Measurements from ENCODE around the gene GPC6.

GRCh38 chr13:93356469-93356868 lies 129.9 kb downstream of the GPC6 start:
- no peak for TF ChIP-seq CTCF (IDR thresholded peaks at IDR 0.05)
- TF ChIP-seq POLR2AphosphoS5 (IDR thresholded peaks at IDR 0.05), result no peak
- no peak for TF ChIP-seq EP300 (IDR thresholded peaks at IDR 0.05)

All from suprapubic skin (tissue), 4 donors.